22Rv1 (cell line): ENCODE data around the gene ROR1.

Experiments
- H3K27ac ChIP-seq: fragments of 450-650 bp; 2 replicates; pipeline ENCODE4 v1.5.1; 2017
- CTCF ChIP-seq: fragments of 450-650 bp; IDR thresholded peaks from 2 replicates; pipeline ENCODE4 v1.5.1; 2017; ENCODE audit warnings: mild to moderate bottlenecking
- ZFX ChIP-seq: fragments of 450-650 bp; IDR thresholded peaks from 2 replicates; pipeline ENCODE4 v1.6.1; 2017; ENCODE audit warnings: antibody characterized with exemption, borderline replicate concordance

ROR1 gene

DNA sequence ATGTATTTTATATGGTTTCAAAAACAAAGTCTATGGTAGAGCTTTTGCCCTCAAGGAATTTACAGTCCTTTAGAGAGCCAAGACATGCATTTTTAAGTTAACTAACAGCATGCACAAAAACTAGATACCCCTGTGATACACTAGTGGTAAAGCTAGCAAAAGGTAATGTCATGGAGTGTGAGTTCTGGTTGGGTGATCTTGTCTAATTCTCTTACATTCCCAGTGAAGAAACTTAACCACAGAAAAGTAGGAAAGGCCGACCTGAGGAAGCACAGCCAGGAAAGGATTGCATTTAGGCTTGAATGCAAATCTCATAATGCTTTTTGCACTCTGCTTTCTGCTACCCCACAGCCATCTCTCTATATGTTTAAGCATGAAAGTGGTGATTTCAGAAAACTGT, 202.2 kb downstream of the ROR1 start:
- H3K27ac ChIP-seq = no peak overlapping the region
- TF ChIP-seq CTCF (no peak), ZFX (no peak)

DNA sequence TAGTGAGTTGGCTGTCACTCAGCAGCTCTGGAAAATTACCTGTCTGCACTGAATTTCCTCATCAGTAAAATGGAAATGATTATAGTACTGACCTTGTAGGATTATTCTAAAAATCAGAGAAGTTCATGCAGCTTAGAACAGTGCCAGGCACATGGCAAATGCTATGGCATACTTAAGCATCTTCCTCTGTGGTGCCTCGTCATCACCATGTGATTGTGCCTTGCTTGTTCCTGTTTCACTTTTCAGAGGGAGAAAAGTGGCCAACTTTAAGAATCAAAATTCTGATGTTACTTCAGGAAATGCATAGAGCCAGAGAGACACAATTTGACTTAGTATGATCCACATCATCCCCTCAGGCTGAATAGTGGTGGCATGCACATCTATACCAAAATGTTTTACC, 203.6 kb downstream of the ROR1 start:
- TF ChIP-seq ZFX = no peak
- no peak for TF ChIP-seq CTCF

DNA sequence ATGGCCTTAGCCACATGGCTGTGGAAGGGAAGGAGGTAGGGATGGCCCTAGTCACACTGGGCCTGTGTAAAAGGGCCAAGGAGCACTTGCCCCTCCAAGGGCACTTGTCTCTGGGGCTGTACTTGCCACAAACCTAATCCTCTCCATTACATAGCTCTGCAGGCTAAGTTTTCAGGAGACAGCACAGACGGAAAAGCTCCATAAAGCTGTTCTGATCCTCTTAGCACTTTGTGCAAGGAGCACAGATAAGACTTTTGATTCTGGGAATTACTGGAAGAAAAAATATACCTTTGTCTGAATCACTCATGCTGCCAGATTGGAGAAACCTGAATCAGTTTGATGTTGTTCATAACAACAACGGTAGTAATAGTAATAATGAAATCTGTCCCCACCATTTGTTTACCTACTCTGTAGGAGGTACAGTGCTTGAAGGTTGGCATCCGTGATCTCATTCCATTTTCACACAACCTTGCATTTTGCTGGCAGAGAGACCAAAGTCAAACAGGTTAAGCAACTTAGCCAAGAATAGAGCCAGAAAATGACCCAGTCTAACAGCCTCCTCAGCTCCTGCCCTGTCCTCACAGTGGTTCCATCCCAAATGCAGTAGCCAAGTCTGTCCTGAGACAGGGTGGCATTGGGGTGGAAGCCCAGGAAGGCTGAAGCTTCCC, 207.1 kb downstream of the ROR1 start:
- TF ChIP-seq CTCF (no peak), ZFX (no peak)
- H3K27ac ChIP-seq = no peak overlapping the region

More for the DNA sequence above, 203.6 kb downstream of the ROR1 start:
- H3K27ac ChIP-seq = no peak overlapping the region

GRCh38 chr1:63981408-63981773, 207.6 kb downstream of the ROR1 start:
- no peak overlapping the region for H3K27ac ChIP-seq
- TF ChIP-seq ZFX = no peak
- no peak for TF ChIP-seq CTCF

- TF ChIP-seq CTCF (no peak), ZFX (no peak)
- H3K27ac ChIP-seq = no peak overlapping the region
Observed at GRCh38 chr1:63982201-63982600, 208.4 kb downstream of the ROR1 start.

GRCh38 chr1:63983391-63984256, 209.8 kb downstream of the ROR1 start:
- H3K27ac ChIP-seq = no peak overlapping the region
- TF ChIP-seq ZFX (no peak), CTCF (no peak)
